Muscle of back (tissue), 11 donors: Measurements from ENCODE around the gene SGCD. TPM values are rescaled to one million over a fixed set of nuclear protein-coding genes. Genes with fewer than 3 reads are reported as not detected.

Experiments used
- DNase-seq, 3 donors: peaks; one replicate each; pipeline versions ENCODE4 v3.0.0 to v3.0.0-alpha.2; 2013
- polyA plus RNA-seq, 10 donors: library from polyadenylated mRNA; unstranded; fragments of 120-200 nt; gene quantifications; one replicate each; pipeline ENCODE4 v1.2.1, GENCODE V29; 2013; ENCODE audit not compliant: insufficient read length in 10 of 10

Gene SGCD
- polyA plus RNA-seq, 10 donors: 77.3 to 113 (median 84.3) TPM

- DNase-seq: no peak
Measured at GRCh38 chr5:156451505-156451904, 124.5 kb downstream of the SGCD start.

DNA sequence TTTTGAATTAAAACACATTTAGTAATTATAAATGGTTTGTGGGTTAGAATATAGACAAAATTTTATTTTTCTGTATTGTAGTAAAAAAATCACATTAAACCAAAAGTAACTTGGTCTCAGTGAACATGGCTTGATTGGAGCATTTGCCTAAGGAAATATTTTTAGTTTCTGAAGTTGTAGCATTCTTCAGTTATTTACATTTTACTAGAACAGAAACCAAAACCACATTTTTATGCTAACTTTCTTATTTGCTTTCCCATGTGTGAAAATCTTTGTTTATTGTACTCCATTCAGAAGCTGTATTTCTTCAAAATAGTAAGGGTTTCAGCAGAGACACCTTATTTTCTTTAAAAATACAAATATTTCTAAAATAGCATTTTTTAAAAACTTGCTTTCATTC lies 129.9 kb downstream of the SGCD start:
- DNase-seq: no peak

DNA sequence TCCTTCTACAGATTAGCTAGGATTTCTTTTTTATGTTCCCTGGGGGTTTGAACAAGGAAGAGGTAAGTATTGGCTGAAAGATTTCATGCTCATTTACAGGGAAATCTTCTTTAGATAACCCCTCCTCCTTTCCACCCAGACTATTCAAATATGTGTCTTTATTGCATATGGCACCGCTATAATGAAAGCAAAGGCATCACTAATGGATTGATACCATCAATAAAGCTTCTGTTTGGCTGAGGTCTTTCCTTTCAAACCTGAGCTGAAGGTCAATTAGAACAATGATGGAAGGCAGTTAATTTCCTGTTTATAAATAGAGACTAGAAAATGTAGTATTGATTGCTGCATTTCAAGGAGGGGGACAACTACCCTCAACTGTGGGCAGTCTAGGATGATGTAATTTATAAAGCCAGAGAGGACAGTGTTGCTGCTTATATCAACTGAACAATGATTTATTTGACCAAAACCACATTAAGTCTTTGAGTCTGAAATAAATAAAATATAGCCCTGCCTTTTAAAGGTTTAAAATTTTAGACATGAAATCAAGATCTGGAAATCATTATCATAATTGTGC lies 132.9 kb downstream of the SGCD start:
- no peak for DNase-seq

GRCh38 chr5:156460471-156460870 lies 133.5 kb downstream of the SGCD start:
- DNase-seq: no peak

DNA sequence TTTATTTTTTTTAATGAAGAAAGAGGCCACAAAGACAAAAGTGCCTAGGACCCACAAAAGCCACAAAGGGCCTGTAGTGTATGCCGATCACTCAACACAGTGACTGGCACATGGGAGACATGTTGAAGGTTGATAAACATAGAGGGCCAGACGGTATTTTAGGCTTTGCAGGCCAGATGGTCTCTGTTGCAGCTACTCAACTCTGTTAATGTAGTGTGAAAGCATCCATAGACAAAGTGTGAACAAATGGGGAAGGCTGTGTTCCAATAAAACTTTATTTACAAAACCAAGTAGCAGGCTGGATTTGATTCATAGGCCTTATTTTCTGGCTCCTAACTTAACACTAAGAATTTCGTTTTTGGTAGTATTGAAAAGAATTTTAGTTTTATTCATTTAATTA lies 139.9 kb downstream of the SGCD start:
- DNase-seq: no peak

- no peak for DNase-seq
Measured at GRCh38 chr5:156469636-156470035, 142.7 kb downstream of the SGCD start.

- no peak for DNase-seq
Measured at GRCh38 chr5:156471893-156472292, 144.9 kb downstream of the SGCD start.

GRCh38 chr5:156473269-156473908 lies 146.4 kb downstream of the SGCD start:
- no peak for DNase-seq

GRCh38 chr5:156474251-156474650 lies 147.3 kb downstream of the SGCD start:
- DNase-seq: peak in 2 of 3 donors; percentile 42 to 76

GRCh38 chr5:156475182-156476157 lies 148.5 kb downstream of the SGCD start:
- DNase-seq: peak; percentile 56 to 82 (median 75)

GRCh38 chr5:156476158-156476551 lies 149.2 kb downstream of the SGCD start:
- no peak for DNase-seq

DNA sequence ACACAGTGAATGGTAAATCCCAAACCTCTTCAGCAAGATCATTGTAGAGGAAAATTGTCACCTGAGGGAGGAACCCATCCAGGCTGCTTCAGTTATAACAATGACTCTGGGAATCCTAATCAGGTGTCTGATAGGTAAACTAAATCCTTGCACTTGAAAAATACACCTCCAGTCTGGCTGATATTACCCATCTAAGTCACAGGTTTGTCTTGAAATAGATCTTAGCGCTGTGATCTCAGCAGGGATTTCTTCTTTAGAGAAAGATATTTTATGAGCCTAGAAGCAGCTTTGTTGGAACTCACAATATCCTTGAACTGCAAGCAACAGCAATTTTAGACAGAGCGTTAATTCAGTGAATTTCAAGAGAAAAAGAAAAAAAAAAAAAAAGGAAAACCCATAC lies 149.7 kb downstream of the SGCD start:
- DNase-seq: no peak

DNA sequence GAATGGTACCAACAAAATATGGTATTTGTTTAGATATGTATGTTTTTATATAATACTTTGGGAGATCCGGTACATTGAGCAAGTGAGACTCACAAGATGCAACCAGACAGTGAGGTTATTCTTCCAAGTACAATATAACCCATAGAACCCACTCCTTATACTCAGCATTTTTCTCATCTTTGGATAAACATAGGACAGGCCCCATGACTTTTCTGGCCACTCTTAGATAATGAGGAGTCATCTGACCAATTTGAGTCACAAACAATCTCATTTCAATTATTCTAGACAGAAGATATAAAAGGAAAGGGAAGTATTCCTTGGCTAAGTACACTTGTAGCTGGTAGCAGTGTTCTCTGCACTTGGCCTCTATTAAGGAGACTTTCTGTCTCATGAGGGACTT lies 150.2 kb downstream of the SGCD start:
- DNase-seq: no peak

DNA sequence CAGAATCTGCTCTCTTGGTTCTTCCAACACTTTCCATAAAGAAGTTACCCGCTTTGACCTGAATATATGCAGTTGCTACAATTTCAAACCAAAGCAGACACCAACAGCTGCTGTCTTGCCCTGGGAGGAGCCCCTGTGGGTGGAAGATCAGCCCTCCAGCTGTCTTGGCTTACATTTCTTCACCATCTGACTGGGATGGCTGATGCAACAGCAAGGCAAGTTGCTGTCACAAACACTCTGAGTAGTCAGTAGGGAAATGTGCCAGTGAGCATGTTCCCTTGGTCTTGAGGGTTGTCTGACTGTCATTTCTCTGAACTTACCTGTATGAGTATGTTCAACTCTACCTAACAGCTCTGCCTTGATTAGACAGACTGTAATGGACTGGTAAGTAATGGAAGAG lies 152.9 kb downstream of the SGCD start:
- peak; percentile 59 to 82 (median 71) for DNase-seq

- DNase-seq: peak in 1 of 3 donors; percentile 51
Measured at GRCh38 chr5:156481741-156482140, 154.8 kb downstream of the SGCD start.

- DNase-seq: no peak
Measured at GRCh38 chr5:156482818-156483217, 155.9 kb downstream of the SGCD start.

DNA sequence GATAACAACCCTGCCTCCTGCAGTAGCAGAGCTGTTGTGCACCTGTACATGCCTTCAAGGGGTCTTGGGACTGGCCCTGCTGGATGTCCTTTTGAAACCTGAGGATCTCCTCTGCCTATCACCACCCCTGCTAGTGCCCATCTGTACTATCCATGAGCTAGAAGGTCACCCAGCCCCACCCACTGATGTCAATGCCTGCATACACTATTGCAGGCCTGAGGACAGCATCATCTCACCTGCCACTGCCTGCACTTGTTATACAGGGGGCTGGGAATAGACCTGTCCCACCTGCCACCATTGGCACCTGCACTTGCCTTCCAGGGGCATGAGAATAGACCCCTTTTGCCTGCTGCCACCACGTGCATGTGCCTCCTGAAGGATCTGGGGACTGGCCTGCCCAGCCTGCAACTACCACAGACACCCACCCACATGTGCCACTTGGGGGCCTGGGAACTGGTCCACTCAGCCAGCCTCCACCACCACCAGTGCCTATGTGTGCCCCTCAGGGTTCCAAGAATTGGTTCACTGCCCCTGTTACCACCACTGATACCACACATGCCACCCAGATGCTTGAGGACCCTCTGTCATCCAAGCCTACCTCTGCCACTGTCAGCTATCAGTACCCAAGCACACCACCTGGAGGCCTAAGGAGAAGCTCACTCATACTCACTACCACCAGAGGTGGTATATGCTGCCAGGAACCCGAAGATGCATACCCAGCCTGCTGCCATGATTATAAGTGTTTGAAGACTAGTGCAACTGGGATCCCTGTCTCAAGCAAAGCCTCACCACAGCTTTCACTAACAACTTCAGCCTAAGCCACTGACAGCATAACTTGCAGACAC lies 159.7 kb downstream of the SGCD start:
- no peak for DNase-seq

DNA sequence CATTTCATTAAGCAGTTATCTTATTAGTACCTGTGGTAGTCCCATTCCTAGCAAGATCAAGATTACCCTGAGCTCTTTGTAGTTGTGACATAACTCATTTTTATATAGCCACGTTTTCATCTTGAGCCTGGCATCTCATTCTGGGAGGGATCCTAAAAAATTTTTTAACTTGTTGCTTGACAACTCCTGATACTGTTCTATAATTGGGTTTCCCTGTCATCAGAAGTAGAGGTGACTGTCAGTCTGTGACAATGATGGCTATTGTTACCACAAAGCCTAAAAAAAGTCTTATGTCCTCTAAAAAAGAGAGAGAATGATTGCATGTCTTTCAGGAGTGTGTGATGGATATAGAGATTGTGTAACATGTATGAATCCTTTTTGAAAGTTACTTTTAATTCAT lies 164.8 kb downstream of the SGCD start:
- no peak for DNase-seq

DNA sequence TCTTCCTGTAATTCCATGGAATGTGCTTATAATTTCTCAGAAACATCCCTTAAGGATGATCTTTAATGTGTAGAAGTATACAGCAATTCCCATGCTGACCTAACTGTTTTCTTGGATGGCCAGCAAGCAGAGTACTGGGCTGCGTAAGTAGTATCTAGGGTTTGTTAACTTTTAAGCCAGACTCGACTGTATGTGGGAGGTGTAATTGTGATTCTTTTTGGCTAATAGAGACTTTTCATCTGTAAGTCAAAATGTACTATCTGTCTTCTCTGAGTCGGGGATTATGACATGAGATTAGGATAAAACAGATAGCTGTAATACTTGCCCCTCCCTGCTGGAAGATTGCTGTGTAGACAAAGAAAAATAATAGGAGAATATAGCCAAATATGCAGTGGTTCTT lies 169.3 kb downstream of the SGCD start:
- peak in 2 of 3 donors; percentile 34 to 67 for DNase-seq

GRCh38 chr5:156497804-156498208 lies 170.8 kb downstream of the SGCD start:
- peak in 1 of 3 donors; percentile 53 for DNase-seq

DNA sequence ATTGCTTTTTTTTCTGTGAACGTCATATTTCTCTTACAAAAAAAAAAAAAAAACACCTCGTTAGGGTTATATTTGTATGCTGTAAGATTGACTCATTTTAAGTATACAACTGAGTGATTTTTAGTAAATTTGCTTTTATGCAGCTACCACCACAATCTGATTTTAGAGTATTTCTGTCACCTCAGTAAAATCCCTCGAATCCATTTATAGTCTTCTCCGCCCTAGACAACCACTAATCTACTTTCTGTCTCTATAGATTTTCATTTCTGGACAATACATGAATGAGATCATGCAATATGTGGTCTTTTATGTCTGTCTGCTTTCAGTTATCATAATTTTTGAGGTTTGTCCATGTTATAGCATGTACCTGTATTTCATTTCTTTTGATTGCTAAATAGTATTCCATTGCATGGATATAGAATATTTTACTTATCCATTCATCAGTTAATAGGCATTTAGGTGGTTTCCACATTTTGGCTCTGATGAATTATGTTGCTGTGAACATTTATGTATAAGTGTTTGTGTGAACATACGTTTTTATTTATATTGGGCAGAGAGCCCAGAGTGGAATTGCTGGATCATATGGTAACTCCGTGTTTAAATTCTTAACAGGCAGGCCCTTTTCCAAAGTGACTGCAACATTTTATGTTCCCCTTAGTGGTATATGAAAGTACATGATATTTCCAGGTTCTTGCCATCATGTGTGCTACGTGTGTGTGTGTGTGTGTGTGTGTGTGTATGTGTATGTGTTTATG lies 171.4 kb downstream of the SGCD start:
- peak in 1 of 3 donors; percentile 72 for DNase-seq
